EL (cell line): ENCODE measurements around the gene SPANXA1.
A peak's percentile ranks its signal among the peaks of the same experiment; 100 is the strongest.
"Not testable (repeated sequence)": the region's sequence is repeated elsewhere in the genome, so short reads cannot be mapped to it uniquely, and the experiment has no call there.

Source experiments
- DNase-seq: peaks from one replicate; pipeline ENCODE4 v3.0.0-alpha.2; 2016

The SPANXA1 gene

GRCh38 chrX:141584638-141585037 is at the start of gene SPANXA1:
Gene SPANXA1 (minus strand): TSS chrX:141584738. CDS start chrX:141584678, 60 bp downstream.
- not testable (repeated sequence) for DNase-seq

- DNase-seq, result peak; percentile 58
Observed at GRCh38 chrX:141632124-141632523, 47.6 kb upstream of the SPANXA1 start.

- peak; percentile 52 for DNase-seq
Observed at GRCh38 chrX:141619336-141619735, 34.8 kb upstream of the SPANXA1 start.

GRCh38 chrX:141609111-141609510 is 24.6 kb upstream of the SPANXA1 start:
- DNase-seq, result no peak

- not testable (repeated sequence) for DNase-seq
Observed at GRCh38 chrX:141589408-141589807, 4.9 kb upstream of the SPANXA1 start, which contains the start of gene SPANXA2. Gene SPANXA2 (plus strand): TSS chrX:141589708. CDS start chrX:141589768, 60 bp downstream.

- not testable (repeated sequence) for DNase-seq
Observed at GRCh38 chrX:141542551-141542950, 42.0 kb downstream of the SPANXA1 start.
